K562 (cell line): Measurements from ENCODE around the gene SYCN. TPM values are rescaled to one million over a fixed set of nuclear protein-coding genes. Genes with fewer than 3 reads are reported as not detected.

Source experiments
- ATAC-seq: fragments of 200-7000 bp; cut with Tn5 transposase; 3 replicates; pipeline ENCODE4 v1.9.1; 2020; ENCODE audit warnings: moderate library complexity
- BruUV-seq: library from RNA; stranded (reverse); fragments of 400-500 nt; replicated peaks from 2 replicates; lab custom pipeline; 2021; lab: Mats Ljungman, UMichigan
- CTCF ChIA-PET: fragments of 300-600 bp; formaldehyde crosslinking; extraction: SDS; loops from one replicate; lab custom pipeline; 2021; ENCODE audit warnings: low intra/inter-chr PET ratio; lab: Yijun Ruan, JAX
- POLR2A ChIA-PET: fragments of 300-600, 350-650 bp; sonication (Branson Sonifier 250); formaldehyde crosslinking; extraction: SDS; loops from one replicate; lab custom pipeline; 2021; ENCODE audit warnings: antibody characterized with exemption, inconsistent platforms; lab: Yijun Ruan, JAX
- DNase-seq, 4 experiments: peaks; one replicate each; pipeline versions ENCODE4 v3.0.0 to v3.0.0-alpha.2; 2011 to 2018; ENCODE audit warnings: low spot score in 3 of 4, mixed read lengths in 3 of 4; ENCODE audit errors: extremely low read depth in 1 of 4
- FAIRE-seq: peaks from 2 replicates; lab custom pipeline; 2011; peaks lifted over from hg19 to GRCh38; lab: Jason Lieb, UNC
- H2AFZ ChIP-seq: 2 replicates; pipeline ENCODE4 v1.6.0; 2011; ENCODE audit warnings: low read depth, low read length, control low read depth, inconsistent platforms
- H3K27ac ChIP-seq: fragments of 200-600 bp; 3 replicates; pipeline ENCODE4 v1.8.0; 2011; ENCODE audit warnings: low read depth, mild to moderate bottlenecking, control low read depth, inconsistent platforms, low read length, moderate library complexity, mixed read lengths; ENCODE audit errors: extremely low read depth
- H3K27me3 ChIP-seq, 2 experiments: fragments of 300-600 bp in 1 of 2; 2 replicates in 1 of 2; 3 replicates in 1 of 2; pipeline versions ENCODE4 v1.6.0 to v1.8.0; 2011; ENCODE audit warnings: inconsistent platforms in 2 of 2, low read length in 2 of 2, mild to moderate bottlenecking in 1 of 2, mixed read lengths in 1 of 2, moderate library complexity in 1 of 2; ENCODE audit not compliant: control insufficient read depth in 2 of 2, insufficient read depth in 2 of 2
- H3K36me3 ChIP-seq: fragments of 300-600 bp; 3 replicates; pipeline ENCODE4 v1.8.0; 2011; ENCODE audit warnings: mild to moderate bottlenecking, low read length, inconsistent platforms; ENCODE audit not compliant: control insufficient read depth, insufficient read depth
- H3K4me1 ChIP-seq, 2 experiments: fragments of 200-600 bp in 1 of 2; replicated peaks in 1 of 2; 2 replicates in 1 of 2; 3 replicates in 1 of 2; pipeline versions ENCODE4 v1.5.1 to v1.8.0; 2011; ENCODE audit warnings: inconsistent platforms in 2 of 2, low read length in 2 of 2, mild to moderate bottlenecking in 1 of 2, mixed read lengths in 1 of 2, moderate library complexity in 1 of 2; ENCODE audit not compliant: control insufficient read depth in 2 of 2, insufficient read depth in 2 of 2
- H3K4me2 ChIP-seq: 2 replicates; pipeline ENCODE4 v1.6.1; 2011; ENCODE audit warnings: low read length, control low read depth, inconsistent platforms, mixed read lengths; ENCODE audit not compliant: insufficient read depth
- H3K4me3 ChIP-seq: fragments of 200-600 bp; sonication (generic), shearing (Covaris generic); 2 replicates; pipeline ENCODE4 v1.5.1; 2016; ENCODE audit warnings: control low read depth, inconsistent platforms
- H3K79me2 ChIP-seq: fragments of 200-600 bp; 3 replicates; pipeline ENCODE4 v1.8.0; 2011; ENCODE audit warnings: low read length, inconsistent platforms; ENCODE audit not compliant: control insufficient read depth, insufficient read depth
- H3K9ac ChIP-seq, 2 experiments: 2 replicates each; pipeline versions ENCODE4 v1.6.0 to v1.6.1; 2011; ENCODE audit warnings: low read depth in 2 of 2, low read length in 2 of 2, control low read depth in 1 of 2, inconsistent platforms in 1 of 2, mild to moderate bottlenecking in 1 of 2, mixed read lengths in 1 of 2; ENCODE audit not compliant: insufficient read depth in 1 of 2
- H3K9me1 ChIP-seq: one replicate; pipeline ENCODE4 v1.6.0; 2011; ENCODE audit warnings: inconsistent platforms, mild to moderate bottlenecking, low read length, moderate library complexity; ENCODE audit not compliant: control insufficient read depth, insufficient read depth
- H3K9me3 ChIP-seq: replicated peaks from 2 replicates; pipeline ENCODE4 v1.5.1; 2011; ENCODE audit warnings: low read depth, low read length, inconsistent platforms; ENCODE audit not compliant: control insufficient read depth, insufficient read depth
- H4K20me1 ChIP-seq: replicated peaks from 2 replicates; pipeline ENCODE4 v1.6.1; 2011; ENCODE audit warnings: low read length, inconsistent platforms, mixed read lengths; ENCODE audit not compliant: control insufficient read depth, insufficient read depth
- CBFA2T3 ChIP-seq: fragments of 450-650 bp; IDR thresholded peaks from 2 replicates; pipeline ENCODE4 v1.6.1; 2017
- HLTF ChIP-seq: fragments of 450-650 bp; IDR thresholded peaks from 2 replicates; pipeline ENCODE4 v1.6.1; 2016
- MCM3 ChIP-seq: fragments of 450-650 bp; IDR thresholded peaks from 2 replicates; pipeline ENCODE4 v1.6.1; 2016
- MTA3 ChIP-seq: fragments of 450-650 bp; formaldehyde crosslinking; IDR thresholded peaks from 2 replicates; pipeline ENCODE4 v1.6.1; 2017; ENCODE audit warnings: mild to moderate bottlenecking, borderline replicate concordance
- RBM22 ChIP-seq: fragments of 200-400 bp; formaldehyde crosslinking; IDR thresholded peaks from 2 replicates; pipeline ENCODE4 v1.6.1; 2018; ENCODE audit warnings: low read length, low read depth; ENCODE audit not compliant: poor library complexity, severe bottlenecking
- SETDB1 ChIP-seq: IDR thresholded peaks from one replicate; pipeline ENCODE4 v1.6.1; 2012; ENCODE audit warnings: low read length, control low read depth, inconsistent platforms
- STAG1 ChIP-seq: sonication (generic); formaldehyde crosslinking; IDR thresholded peaks from 2 replicates; pipeline ENCODE4 v1.5.0; 2020; ENCODE audit warnings: missing genetic modification reagents, borderline replicate concordance
- ZBTB9 ChIP-seq: fragments of 450-650 bp; formaldehyde crosslinking; IDR thresholded peaks from 2 replicates; pipeline ENCODE4 v1.4.0; 2020; ENCODE audit warnings: mild to moderate bottlenecking, moderate library complexity
- ZNF318 ChIP-seq, 2 experiments: fragments of 450-650 bp; IDR thresholded peaks; 2 replicates each; pipeline ENCODE4 v1.6.1; 2016; ENCODE audit warnings: mild to moderate bottlenecking in 2 of 2, borderline replicate concordance in 1 of 2, low read depth in 1 of 2, moderate library complexity in 1 of 2
- WGBS: fragments of 100-300 bp; shearing (Covaris generic); methylation state at CpG from one replicate; pipeline ENCODE4 v1.1.6; 2016; ENCODE audit warnings: low coverage, mixed read lengths; ENCODE audit not compliant: insufficient coverage; ENCODE audit errors: missing lambda C conversion rate; 5-methylcytosine and 5-hydroxymethylcytosine counted together
- in situ Hi-C: fragments of 300-500 bp; cut with MboI; formaldehyde crosslinking; loops from 4 replicates; pipeline ENCODE4 v1.15.0; 2018; ENCODE audit warnings: inconsistent platforms, mixed read lengths
- intact Hi-C: fragments of 100-400 bp; cut with micrococcal nuclease; formaldehyde crosslinking; loops from 2 replicates; pipeline ENCODE4 v1.14.2; 2022
- polyA plus RNA-seq, 8 experiments: library from polyadenylated mRNA; depleted of rRNA in 4 of 8; stranded (reverse) in 5 of 8; unstranded in 3 of 8; fragments of >200 nt; fragmentation: Nextera tagmentation in 2 of 8; fragmentation: Illumina TruSeq in 1 of 8; extraction: Ambion mirVana in 2 of 8; extraction: Trizol in 1 of 8; gene quantifications; 2 replicates each; pipeline versions ENCODE4 v1.2.1 to v1.2.3, GENCODE V29; 2011 to 2014; ENCODE audit warnings: inconsistent platforms in 1 of 8, missing spikeins in 1 of 8
- total RNA-seq, 7 experiments: library from RNA; depleted of rRNA in 6 of 7; stranded (reverse); fragments of >200 nt in 6 of 7; fragmentation: Illumina TruSeq in 2 of 7; extraction: Trizol in 2 of 7; gene quantifications; 2 replicates each; pipeline versions ENCODE4 v1.2.1 to v1.2.3, GENCODE V29; 2011 to 2021; ENCODE audit warnings: low replicate concordance in 1 of 7
- TF ChIP-seq, protein P1 (sequence below): fragments of 250-450 bp; sonication (Bioruptor Pico); IDR thresholded peaks from 2 replicates; pipeline ENCODE4 v1.6.1; 2021; ENCODE audit warnings: mild to moderate bottlenecking
- TF ChIP-seq, protein P2 (sequence below): sonication (generic); formaldehyde crosslinking; IDR thresholded peaks from 2 replicates; pipeline ENCODE4 v1.8.0; 2022; ENCODE audit warnings: mild to moderate bottlenecking, missing genetic modification reagents, borderline replicate concordance

SYCN gene
- total and polyA plus RNA-seq, 9 of the 15 experiments (the other 6 are each of a cell fraction or from before 2014, with no cell fraction given) = not detected

DNA sequence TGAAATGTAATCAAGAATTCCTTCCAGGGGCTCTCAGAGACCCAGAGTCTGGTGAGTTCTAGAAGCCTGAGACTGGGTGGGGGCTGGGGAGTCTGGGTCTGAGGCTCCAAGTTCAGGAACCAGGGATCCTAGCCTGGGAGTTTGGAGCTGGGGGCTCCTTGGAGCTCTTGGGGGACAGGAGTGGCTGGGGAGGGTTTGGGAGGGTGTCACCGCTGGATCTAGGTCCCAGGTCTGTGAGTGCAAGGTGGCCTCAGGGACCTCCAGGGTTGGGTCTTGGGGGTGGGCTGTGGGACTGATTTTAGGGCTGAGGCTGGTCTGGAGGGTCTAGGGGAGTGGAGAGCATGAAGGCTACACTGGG lies 1.1 kb downstream of the SYCN start:
- H3K27ac ChIP-seq = no peak overlapping the region
- no peaks in the 10 kb centered on the region for H3K79me2 ChIP-seq
- H3K9me1 ChIP-seq = no peaks in the 10 kb centered on the region
- FAIRE-seq = no peak
- intact Hi-C loops (no loop called here), in situ Hi-C loops (no loop called here)
- no peak overlapping the region for H3K4me3 ChIP-seq
- H3K9ac ChIP-seq = peak overlapping the region in 1 of 2 experiments; percentile 42; a peak in 1 of 4 replicates
- H3K36me3 ChIP-seq = no peaks in the 10 kb centered on the region
- H4K20me1 ChIP-seq = no peaks in the 10 kb centered on the region; the same call in 1 of the 2 replicates
- no peak overlapping the region for H3K4me2 ChIP-seq
- POLR2A ChIA-PET = interaction anchor here (0.7 to 0.9 kb wide), 4 partner anchors 19 to 81 kb away, joined by 3 to 4 read pairs (median 3); no protein-coding TSS in a partner anchor
- no peaks in the 10 kb centered on the region for H3K9me3 ChIP-seq
- H3K4me1 ChIP-seq = peaks cover 24 to 57% of the 10 kb centered on the region in 2 experiments
- H3K27me3 ChIP-seq = peaks cover 0 to 1% of the 10 kb centered on the region in 2 experiments; a peak in 1 of 5 replicates
- CTCF ChIA-PET = no interaction called here
- 89% methylated on average over 1 of the region's 1 CpG for WGBS
- no peak overlapping the region for H2AFZ ChIP-seq
- no peak for DNase-seq
- no peak for ATAC-seq
- BruUV-seq = no TSS peak
- TF ChIP-seq ZNF318 (IDR thresholded peaks at IDR 0.05; ENCODE audit: borderline replicate concordance in 1 of 2, low read depth in 1 of 2) (no peak), MTA3 (no peak), RBM22 (no peak), SETDB1 (no peak), HLTF (no peak), STAG1 (no peak), MCM3 (no peak), CBFA2T3 (no peak), ZBTB9 (CRISPR knock-in tag) (no peak)
- TF ChIP-seq, protein P1, sequence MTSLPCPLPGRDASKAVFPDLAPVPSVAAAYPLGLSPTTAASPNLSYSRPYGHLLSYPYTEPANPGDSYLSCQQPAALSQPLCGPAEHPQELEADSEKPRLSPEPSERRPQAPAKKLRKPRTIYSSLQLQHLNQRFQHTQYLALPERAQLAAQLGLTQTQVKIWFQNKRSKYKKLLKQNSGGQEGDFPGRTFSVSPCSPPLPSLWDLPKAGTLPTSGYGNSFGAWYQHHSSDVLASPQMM (CRISPR knock-in tag) = no peak
- TF ChIP-seq, protein P2, sequence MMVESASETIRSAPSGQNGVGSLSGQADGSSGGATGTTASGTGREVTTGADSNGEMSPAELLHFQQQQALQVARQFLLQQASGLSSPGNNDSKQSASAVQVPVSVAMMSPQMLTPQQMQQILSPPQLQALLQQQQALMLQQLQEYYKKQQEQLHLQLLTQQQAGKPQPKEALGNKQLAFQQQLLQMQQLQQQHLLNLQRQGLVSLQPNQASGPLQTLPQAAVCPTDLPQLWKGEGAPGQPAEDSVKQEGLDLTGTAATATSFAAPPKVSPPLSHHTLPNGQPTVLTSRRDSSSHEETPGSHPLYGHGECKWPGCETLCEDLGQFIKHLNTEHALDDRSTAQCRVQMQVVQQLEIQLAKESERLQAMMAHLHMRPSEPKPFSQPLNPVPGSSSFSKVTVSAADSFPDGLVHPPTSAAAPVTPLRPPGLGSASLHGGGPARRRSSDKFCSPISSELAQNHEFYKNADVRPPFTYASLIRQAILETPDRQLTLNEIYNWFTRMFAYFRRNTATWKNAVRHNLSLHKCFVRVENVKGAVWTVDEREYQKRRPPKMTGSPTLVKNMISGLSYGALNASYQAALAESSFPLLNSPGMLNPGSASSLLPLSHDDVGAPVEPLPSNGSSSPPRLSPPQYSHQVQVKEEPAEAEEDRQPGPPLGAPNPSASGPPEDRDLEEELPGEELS (CRISPR knock-in tag) = no peak
